HG02852 (cell line): ENCODE measurements around the gene UVRAG.

Experiments used
- ATAC-seq: cut with Tn5 transposase; IDR thresholded peaks from one replicate; pipeline ENCODE4 v1.9.1; 2021; ENCODE audit warnings: mild to moderate bottlenecking, moderate library complexity; ENCODE audit not compliant: unreplicated experiment

UVRAG gene

DNA sequence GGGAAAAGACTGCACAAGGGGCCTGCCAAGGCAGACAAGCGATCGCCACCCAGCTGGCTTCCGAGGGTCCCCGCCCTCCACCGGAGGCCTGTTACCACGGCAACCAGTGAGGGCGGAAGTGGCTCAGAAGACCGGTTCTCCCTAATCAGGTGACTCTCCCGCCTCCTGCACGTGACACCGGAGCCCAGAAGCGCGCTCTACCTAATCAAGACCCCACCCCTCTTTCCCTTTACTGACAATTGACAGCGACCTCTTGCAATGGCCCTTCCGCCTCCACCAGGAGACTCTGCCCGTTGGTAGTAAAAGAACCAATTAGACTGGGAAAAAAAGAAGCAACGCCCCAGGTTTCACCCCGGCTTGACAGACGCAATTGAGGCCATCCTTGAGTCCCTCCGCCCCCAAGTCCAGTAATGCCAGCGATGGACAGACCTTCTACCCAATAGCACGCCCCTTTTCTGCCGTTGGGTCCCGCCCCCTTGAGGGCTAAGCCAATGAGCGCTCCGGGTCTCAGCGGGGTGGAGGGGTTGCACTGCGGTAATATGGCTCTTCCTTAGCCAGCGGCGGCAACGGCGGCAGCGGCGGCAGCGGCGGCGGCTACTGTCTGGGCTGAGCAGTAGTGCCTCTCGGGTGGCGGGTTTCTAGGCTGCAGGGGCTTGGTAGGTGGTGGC, at the start of gene UVRAG:
Gene UVRAG (plus strand): TSS at position 534 of the 668 bp plus-strand sequence. CDS start 198 bp downstream, outside the sequence.
- ATAC-seq = peak; percentile 71

DNA sequence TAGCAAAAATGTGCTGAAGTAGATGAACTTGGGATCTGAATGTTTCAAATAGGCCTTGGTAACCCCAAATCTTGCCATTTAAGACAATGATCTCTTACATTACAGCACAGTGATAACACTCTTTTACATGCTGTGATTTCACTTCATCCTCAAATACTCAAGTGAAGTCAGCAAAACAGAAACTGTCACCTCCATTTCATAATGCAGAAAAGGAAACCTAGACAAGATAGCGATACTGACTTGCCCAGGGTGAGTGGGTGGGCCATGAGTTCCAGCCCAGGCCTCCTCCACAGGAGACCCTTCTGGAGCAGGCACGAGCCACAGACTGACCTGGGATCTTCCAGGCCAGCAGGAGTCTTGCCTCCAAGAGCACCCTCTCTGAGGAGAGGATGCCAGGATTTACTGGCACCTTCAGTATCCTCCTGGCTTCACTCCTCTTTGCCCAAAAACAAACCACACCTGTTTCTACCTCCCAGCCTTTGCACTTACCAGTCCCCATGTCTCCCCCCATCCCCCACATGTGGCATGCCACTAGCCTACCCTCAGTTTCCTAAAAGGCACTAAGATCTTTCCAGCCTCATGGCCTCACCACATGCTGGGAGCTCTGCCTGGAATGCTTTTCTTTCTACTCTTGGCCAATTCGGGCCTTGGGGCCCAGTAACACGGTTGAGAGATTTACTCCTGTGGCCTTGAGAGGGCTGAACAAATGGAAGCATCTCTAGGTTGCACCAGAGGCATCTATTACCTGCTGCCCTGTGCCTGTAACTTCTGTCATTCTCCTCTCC, 48.4 kb upstream of the UVRAG start:
- ATAC-seq = no peak

DNA sequence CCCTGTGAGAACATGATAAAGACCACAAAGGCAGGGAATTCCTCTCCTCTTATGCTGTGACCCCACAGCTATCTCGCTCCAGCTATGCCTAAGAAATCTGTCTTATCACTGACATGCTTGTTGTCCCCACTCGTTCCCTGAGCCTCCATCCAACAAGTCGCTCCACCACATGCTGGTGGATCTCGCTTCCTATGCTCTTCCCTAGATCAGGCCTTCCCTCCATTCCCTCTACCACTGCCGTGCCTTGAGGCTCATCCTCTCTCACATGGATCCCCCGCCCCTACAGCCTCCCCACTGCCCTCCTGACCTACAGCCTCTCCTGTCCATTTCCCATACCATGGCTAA, 47.8 kb upstream of the UVRAG start:
- no peak for ATAC-seq

DNA sequence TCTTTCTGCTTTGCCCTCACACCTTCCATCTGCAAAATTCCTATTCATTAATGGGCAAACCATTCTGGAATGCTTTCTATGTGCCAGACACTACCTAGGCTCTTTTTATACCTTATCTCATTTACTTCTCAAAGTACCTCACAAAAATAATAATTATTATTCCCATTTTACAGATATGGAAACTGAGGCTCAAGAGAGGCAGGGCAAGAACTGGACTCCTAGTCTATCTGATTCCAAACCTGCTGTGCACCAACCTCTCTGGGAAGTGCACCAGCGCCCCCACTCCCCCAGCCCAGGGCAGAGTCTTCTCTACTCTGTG, 47.3 kb upstream of the UVRAG start:
- no peak for ATAC-seq

DNA sequence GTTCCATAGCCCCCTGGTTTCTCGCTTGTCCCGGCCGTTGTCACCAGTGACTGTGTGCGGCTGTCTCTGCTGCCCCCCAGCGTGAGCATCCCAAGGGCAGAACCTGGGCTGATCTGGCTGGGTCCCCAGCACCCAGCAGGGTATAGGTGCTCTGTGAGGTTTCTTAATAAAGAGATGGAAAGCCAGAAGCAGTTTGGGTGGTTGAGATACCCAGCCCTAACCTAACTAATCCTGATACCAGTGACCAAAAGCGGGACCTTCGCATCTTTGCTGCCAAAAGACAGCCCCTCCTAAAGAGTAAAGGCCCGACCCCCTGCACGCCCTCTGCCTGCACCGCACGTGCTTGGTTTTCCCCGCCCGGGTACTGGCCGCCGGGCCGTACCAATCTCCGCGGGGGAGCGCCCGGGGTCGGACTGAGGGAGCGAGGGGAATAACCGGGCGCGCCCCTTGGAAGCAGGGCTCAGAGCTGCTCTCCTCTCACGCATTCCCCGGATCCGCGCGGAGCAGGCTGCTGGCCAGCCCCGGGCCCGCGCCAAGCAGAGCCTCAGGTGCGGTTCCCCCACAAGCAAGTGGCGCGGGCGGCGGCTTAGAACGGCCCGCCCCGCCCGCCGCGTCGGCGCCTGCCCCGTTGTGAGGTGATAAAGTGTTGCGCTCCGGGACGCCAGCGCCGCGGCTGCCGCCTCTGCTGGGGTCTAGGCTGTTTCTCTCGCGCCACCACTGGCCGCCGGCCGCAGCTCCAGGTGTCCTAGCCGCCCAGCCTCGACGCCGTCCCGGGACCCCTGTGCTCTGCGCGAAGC, 46.7 kb upstream of the UVRAG start, which contains the start of gene DGAT2:
Gene DGAT2 (plus strand): TSS at position 667 of the 797 bp plus-strand sequence. CDS start 214 bp downstream, outside the sequence.
- peak; percentile 72 for ATAC-seq

DNA sequence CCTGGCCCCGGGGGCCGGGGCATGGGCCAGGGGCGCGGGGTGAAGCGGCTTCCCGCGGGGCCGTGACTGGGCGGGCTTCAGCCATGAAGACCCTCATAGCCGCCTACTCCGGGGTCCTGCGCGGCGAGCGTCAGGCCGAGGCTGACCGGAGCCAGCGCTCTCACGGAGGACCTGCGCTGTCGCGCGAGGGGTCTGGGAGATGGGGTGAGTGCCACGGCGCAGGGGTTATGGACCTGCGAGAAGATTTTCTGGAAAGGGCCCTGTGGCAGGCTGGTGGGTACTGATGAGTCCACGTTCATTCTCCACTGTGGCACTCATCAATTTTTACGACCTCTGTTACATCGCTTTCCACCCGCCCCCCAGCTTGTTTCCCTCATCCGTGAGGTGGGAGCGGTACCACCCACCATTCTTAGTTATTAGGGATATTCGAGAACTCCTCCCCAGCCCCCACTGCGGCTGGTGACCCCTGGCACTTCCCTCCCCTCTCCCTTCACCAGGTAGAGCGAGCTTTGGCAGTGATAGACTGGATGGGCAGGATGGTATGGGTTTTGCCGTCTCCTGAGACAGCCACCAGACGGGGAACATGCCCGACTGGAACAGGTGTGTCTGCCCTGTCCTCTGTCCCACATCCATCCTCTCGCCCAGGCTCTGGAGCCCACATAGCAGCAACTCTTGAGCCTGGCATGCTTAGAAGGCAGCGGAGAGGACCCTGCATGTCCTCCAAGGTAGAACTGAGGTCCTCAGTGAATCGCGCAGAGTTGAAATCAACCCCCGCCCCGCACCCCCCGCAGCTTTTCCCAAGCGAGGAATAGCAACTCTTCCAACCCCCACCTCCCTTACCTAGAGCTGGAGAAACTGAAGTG, 45.9 kb upstream of the UVRAG start:
- ATAC-seq = no peak

DNA sequence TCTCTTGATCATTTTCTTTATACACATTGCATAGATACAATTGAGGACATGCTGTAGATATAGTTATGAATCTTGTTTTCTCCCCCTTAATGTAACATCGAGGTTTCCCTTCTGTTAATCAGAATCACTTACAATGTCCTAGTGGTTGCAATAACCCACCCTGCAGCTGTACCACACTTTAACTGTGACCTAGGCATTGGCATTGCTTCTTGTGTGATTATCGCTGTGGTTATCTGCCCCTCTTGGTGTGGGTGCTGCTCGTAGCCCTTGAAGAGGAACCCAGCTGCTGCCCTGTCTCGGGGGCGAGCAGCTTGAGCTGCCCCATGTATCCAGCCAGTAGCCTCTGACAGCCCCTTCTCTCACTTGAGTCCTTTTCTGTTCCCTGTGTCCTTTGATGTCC, 44.9 kb upstream of the UVRAG start:
- ATAC-seq = no peak

DNA sequence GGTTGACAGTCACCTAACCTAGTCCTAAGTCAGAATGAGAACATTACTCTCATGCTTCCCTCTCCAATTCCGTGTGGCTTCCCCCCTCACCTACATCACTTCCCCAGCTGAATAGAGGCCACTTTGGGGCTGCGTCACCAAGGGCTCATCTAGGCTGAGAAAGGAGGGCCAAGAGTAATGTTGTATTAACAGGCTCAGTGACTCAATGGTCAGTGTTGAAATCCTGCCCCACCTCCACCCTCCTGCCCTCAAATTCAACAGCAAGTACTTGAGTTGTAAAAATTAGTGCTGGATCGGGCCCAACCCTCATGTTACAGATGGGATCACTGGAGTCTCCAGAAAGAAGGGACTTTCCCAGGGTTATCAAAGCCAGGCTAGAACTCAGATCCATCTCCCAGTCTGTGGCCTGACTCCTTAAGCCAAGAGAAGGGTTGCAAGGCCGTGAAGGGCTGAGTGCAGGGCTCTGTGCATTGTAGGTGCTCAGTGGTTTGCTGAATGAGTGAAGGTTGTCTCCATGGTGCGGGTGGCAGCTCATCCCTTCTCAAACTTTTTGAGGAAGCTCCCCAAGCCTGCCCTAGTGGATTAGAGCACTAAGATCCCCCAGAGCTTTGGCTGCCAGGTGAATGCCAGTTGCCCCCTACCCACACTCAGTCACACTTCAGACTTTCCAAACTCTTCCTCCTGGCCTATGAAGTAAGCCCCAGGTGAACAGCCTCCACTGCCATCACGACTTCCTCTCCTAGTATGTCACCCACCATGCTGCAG, 43.2 kb upstream of the UVRAG start:
- no peak for ATAC-seq

DNA sequence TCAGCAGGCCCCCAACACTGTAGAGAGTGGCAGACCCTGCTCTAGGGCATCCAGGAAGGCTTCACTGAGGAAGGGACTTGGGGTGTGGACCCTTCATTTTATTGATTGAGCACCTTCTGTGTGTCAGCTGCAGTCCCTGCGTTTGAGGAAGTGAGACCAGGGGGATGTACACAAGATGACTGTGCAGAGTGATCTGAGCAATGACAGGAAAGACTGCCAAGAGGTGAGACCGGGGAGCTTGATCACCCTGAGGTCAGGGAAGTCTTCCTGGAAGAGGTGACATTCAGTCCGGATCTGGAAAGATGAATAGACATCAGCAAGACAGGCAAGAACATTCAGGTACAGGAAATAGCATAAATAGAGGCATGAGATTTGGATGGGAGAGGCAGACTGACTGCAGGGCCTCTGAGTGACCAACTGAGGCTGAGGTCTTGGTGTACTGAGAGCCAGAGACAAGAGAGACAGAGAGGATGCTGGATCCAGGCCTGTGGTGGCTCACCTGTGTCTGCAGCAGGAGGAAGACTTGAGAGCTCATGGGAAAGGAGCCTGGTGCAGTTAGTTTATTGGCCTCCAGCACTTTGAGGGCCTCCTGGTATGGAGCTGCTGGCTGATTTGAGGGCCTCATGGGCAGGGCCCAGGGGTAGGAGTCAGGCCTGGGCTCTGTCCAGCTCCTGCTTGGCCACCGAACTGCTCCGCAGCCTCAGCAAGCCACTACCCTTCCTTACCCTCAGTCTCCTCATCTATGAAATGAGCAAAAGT, 41.2 kb upstream of the UVRAG start:
- ATAC-seq = peak; percentile 88

DNA sequence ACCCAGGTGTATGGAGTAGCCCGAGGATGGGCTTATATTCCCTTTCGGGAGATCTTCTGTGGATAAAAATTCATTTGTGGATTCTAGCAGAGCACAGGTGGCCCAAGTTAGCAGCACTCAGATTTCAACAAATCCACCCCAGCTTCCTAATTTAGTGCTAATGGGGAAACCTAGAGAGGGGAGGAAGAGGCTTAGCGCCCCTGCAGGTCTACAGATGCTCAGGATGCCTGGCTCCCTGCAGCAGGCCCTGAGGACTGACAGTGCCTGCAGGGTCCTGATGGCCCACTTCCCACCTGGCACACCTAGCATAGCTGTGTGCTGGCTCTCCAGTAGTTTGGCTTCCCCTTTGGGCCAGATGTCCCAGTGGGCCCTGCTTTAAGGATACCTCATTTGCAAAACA, 40.0 kb upstream of the UVRAG start:
- no peak for ATAC-seq

DNA sequence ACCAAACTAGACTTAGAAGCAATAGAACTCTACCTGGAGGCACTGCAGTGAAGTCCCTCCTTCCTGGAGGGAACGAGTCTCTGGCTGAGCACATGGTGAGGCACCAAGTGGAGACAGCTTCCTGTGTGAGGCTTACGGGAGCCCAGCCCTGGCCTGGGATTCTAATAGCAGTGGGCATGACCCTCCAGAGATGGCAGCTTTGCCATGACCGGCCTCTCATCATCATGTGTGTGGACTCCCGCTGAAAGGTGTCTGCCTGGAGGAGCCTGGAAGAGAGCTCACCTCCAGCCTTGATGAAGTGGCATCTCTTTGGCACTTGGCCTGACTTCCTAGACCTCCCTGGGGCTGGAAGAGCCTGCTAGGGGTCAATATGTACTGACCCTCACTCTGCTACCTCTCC, 38.5 kb upstream of the UVRAG start:
- no peak for ATAC-seq

DNA sequence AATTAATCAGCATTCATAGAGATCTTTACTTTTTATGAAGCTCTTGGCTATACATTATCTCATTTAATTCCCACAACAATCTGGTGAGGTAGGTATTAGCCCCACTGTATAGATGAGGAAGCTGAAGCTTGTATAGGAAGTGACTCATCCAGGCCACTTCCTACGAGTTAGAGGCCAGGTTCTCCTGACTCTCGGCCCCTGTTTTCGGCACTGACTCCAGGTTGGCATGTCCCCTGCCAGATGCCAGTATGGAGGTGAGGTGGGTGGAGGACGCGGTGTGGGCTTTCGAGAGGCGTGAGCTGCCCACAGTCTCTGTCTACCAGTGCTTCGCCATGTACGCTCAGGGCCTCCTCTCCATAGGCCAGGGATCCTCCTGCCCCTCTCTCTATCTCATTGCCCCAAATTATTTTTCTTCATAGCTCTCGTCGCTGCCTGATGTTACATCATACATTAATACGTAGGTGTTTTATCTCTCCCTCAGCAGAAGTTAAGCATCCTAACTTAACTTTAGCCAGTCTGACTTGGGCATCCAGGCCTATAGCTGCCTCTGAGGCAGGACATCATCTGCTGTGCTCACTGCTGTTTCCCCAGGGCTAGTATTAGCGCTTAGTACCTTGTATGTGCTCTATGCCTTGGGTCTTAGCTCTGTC, 37.4 kb upstream of the UVRAG start:
- no peak for ATAC-seq

DNA sequence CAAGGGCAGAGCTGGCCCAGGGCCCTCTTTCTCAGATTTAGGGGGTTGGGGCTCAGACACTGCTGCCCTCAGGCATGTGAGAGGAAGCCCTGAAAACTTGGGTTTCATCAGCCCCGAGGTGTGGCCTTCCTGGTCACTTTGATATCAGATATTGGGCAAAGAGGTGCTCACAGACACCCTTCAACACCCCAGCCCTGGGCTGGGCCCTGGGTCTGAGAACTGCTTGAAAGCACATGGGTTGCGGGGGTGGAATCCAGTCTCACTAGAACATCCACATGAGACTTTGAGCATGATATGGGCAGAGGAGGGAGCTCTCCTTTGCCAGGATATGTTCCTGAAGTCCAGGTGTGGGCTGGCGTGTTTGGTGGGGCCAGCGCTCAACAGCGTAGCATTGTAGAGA, 36.0 kb upstream of the UVRAG start:
- no peak for ATAC-seq

DNA sequence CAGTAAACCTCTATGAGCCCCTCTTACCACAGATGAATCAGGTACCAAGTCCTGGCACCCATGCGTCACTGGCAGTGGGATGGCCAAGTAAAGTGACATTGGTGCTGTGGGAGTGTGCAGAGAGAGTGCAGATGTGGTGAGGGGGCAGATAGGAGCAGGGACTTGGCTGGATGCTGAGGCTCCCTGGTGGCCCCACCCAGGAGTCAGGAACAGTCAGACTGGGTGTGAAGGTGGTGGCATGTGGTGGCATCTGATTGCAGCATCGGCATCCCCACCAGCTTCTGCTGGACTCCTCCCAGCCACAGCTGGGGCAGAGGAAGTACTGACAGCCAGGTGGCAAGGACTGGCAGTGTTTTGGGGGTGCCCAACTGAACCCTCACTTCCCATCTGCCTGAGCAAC, 35.0 kb upstream of the UVRAG start:
- no peak for ATAC-seq

DNA sequence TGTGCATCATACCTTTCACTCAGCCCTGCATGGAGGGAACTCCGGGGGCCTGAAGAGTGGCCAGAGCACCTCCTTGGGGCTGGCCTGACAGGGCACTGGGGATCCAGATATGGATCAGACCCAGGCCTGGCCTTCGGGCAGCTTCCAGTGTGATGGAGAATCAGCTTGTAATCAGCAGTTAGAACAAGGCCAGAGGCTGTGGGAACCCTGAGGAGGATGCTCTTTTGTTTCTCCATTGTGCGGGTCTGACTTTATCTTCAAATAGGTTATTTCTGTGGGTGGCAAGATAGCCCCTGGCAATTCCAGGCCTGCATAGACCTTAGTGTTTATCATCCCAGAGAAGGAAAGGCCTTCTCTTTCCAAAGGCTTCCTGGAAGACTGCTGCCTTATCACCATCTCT, 34.1 kb upstream of the UVRAG start:
- no peak for ATAC-seq

DNA sequence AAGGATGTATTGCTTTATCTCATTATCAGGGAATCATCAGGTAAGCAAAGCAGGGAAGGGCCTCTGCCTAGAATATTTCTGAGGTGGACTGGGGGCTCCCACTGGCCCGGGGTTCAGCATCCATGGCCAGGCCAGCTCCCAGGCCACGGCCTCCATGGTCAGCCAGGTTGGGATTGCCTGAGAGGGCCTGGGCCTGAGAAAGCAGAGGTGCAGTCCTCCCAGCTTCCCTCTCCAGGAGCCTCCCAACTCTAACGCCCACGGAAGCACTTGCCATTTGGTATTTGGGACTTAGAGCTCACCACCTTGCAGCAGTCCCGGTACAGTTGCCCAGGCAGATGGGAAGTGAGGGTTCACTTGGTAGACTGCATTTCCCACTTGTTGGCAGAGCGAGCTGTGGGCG, 33.7 kb upstream of the UVRAG start:
- no peak for ATAC-seq

DNA sequence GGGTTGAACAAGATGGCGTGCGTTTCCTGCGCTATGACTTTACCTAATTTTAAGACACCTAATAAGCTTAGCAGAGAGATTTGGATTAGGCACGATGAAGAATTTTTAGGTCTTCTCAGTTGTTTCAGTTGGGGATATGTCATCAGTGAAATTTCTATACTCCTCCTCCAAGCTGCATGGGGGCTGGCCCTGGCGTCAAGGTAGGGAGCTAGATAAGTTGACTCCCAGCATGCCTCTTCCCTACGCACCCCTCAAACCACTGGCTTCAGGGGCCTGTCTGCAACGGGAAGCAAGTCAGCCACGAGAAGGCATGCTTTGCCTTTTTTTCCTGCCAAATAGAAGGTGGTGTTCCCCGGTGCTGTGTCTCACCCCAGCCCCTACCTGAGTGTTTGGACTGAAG, 33.2 kb upstream of the UVRAG start:
- ATAC-seq = no peak

DNA sequence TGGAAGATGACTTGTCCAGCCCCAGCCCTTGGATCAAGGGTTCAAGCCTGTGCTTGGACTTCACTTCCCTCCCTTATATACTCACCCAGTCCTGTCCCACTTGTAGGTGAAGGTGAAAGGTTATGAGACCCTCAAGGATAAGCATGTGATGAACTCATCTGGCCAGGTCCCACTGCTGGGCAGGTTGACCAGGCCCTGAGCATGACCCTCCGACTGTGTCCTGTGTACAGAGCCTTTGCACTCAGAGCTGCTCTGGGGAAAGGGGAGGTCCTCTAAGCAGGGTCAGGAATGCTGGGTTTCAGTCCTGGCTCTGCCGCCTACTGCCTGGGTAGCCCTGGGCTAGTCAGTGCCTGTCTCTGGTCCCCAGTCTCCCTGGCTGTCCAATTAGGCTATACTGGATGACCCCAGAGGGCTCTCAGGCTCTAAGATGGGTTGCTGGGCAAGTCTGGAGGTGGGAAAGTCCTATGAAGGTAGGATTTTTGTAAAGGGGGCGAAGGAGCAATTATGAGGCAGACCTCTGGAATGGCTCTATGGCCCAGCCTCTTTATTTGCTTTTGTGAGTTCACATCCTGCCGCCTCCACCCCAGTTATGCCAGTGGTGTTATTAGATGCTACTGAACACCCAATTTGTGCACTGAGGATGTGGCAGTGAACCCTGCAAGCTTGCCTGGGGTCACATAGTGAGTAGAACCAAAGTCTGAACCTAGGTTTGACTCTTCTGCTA, 32.3 kb upstream of the UVRAG start:
- ATAC-seq = no peak
